CD4-positive, alpha-beta memory T cell (primary cell): ENCODE data around the gene SEZ6L. TPM values are rescaled to one million over a fixed set of nuclear protein-coding genes. Genes with fewer than 3 reads are reported as not detected.

Experiments
- CTCF ChIA-PET: fragments of 350-600 bp; sonication (Branson Sonifier 250); formaldehyde crosslinking; loops from one replicate; lab custom pipeline; 2021; ENCODE audit warnings: inconsistent platforms; ENCODE audit not compliant: partially characterized antibody; lab: Charles Lee
- POLR2A ChIA-PET: fragments of 350-600 bp; sonication (Branson Sonifier 250); formaldehyde crosslinking; loops from one replicate; lab custom pipeline; 2021; ENCODE audit not compliant: partially characterized antibody; lab: Charles Lee
- DNase-seq, 5 donors: peaks; one replicate each; pipeline versions ENCODE4 v3.0.0 to v3.0.0-alpha.2; 2020 to 2022; ENCODE audit warnings: mixed read lengths in 1 of 5
- H3K27ac ChIP-seq: one replicate; pipeline ENCODE4 v1.7.0; 2013; ENCODE audit warnings: low read depth, low read length
- H3K27me3 ChIP-seq: 2 replicates; pipeline ENCODE4 v1.7.0; 2013; ENCODE audit warnings: mild to moderate bottlenecking, low read length, moderate library complexity; ENCODE audit not compliant: insufficient read depth
- H3K36me3 ChIP-seq: 2 replicates; pipeline ENCODE4 v1.7.0; 2013; ENCODE audit warnings: mild to moderate bottlenecking, low read length, moderate library complexity; ENCODE audit not compliant: insufficient read depth
- H3K4me1 ChIP-seq: 2 replicates; pipeline ENCODE4 v1.7.0; 2013; ENCODE audit warnings: mild to moderate bottlenecking, low read length, moderate library complexity; ENCODE audit not compliant: insufficient read depth
- H3K4me3 ChIP-seq, 2 donors: one replicate each; pipeline ENCODE4 v1.7.0; 2013; ENCODE audit warnings: low read length in 2 of 2, mild to moderate bottlenecking in 1 of 2
- H3K9me3 ChIP-seq, 2 donors: one replicate each; pipeline ENCODE4 v1.7.0; 2013; ENCODE audit warnings: low read length in 2 of 2, control low read depth in 1 of 2; ENCODE audit not compliant: control insufficient read depth in 1 of 2
- H3K27ac Mint-ChIP-seq, 7 donors: one replicate each; pipeline ENCODE4 v1.8.0; 2020 to 2021; ENCODE audit warnings: mixed read lengths in 7 of 7, mild to moderate bottlenecking in 6 of 7, inconsistent platforms in 3 of 7, moderate library complexity in 3 of 7
- H3K27me3 Mint-ChIP-seq, 2 donors: one replicate each; pipeline ENCODE4 v1.8.0; 2020 to 2021; ENCODE audit warnings: mixed read lengths in 2 of 2
- H3K36me3 Mint-ChIP-seq, 2 donors: one replicate each; pipeline ENCODE4 v1.8.0; 2020 to 2021; ENCODE audit warnings: mixed read lengths in 2 of 2, inconsistent platforms in 1 of 2, mild to moderate bottlenecking in 1 of 2
- H3K4me1 Mint-ChIP-seq, 4 donors: one replicate each; pipeline ENCODE4 v1.8.0; 2020 to 2021; ENCODE audit warnings: mixed read lengths in 4 of 4, mild to moderate bottlenecking in 1 of 4
- H3K4me3 Mint-ChIP-seq, 8 donors: one replicate each; pipeline ENCODE4 v1.8.0; 2020 to 2021; ENCODE audit warnings: mixed read lengths in 8 of 8, mild to moderate bottlenecking in 7 of 8, moderate library complexity in 6 of 8, inconsistent platforms in 3 of 8
- H3K9me3 Mint-ChIP-seq, 8 donors: one replicate each; pipeline ENCODE4 v1.8.0; 2020 to 2021; ENCODE audit warnings: mixed read lengths in 8 of 8, mild to moderate bottlenecking in 5 of 8, inconsistent platforms in 3 of 8, moderate library complexity in 1 of 8
- intact Hi-C: fragments of 100-400 bp; cut with micrococcal nuclease; formaldehyde crosslinking; loops from one replicate; pipeline ENCODE4 v1.15.1; 2023
- polyA plus RNA-seq, 2 donors: library from polyadenylated mRNA; unstranded; fragments of 300-500 nt; fragmentation: Illumina TruSeq; gene quantifications; one replicate each; pipeline ENCODE4 v1.2.3, GENCODE V29; 2021
- total RNA-seq, 2 experiments: library from RNA; stranded (reverse); gene quantifications; one replicate each; pipeline ENCODE4 v1.2.3, GENCODE V29; 2021

Gene SEZ6L
- total and polyA plus RNA-seq, 4 experiments from 2014 or later: not detected

GRCh38 chr22:26313291-26313690, 144.0 kb downstream of the SEZ6L start:
- H3K9me3 Mint-ChIP-seq: peaks cover 0 to 3% (median 0%) of the 10 kb centered on the region in 8 donors

GRCh38 chr22:26314171-26314570, 144.9 kb downstream of the SEZ6L start:
- Mint-ChIP-seq H3K36me3 (no peaks in the 10 kb centered on the region), H3K27ac (no peak overlapping the region), H3K9me3 (no peaks in the 10 kb centered on the region), H3K4me3 (no peak overlapping the region), H3K4me1 (no peaks in the 10 kb centered on the region), H3K27me3 (peaks cover 5 to 23% of the 10 kb centered on the region in 2 donors)
- no peak for DNase-seq
- intact Hi-C loops: no loop called here
- no peaks in the 10 kb centered on the region for H3K27me3 ChIP-seq
- H3K27ac ChIP-seq: no peak overlapping the region
- no peaks in the 10 kb centered on the region for H3K36me3 ChIP-seq
- POLR2A ChIA-PET: no interaction called here
- no peaks in the 10 kb centered on the region for H3K9me3 ChIP-seq
- H3K4me3 ChIP-seq: no peak overlapping the region
- CTCF ChIA-PET: no interaction called here
- H3K4me1 ChIP-seq: no peaks in the 10 kb centered on the region

More at GRCh38 chr22:26313291-26313690, 144.0 kb downstream of the SEZ6L start:
- Mint-ChIP-seq H3K36me3 (no peaks in the 10 kb centered on the region), H3K27me3 (peaks cover 5 to 23% of the 10 kb centered on the region in 2 donors), H3K27ac (no peak overlapping the region), H3K4me3 (no peak overlapping the region), H3K4me1 (no peaks in the 10 kb centered on the region)
- no peak for DNase-seq
- ChIA-PET POLR2A (no interaction called here), CTCF (no interaction called here)
- no peaks in the 10 kb centered on the region for H3K27me3 ChIP-seq
- intact Hi-C loops: no loop called here
- no peaks in the 10 kb centered on the region for H3K9me3 ChIP-seq
- no peak overlapping the region for H3K27ac ChIP-seq
- H3K36me3 ChIP-seq: no peaks in the 10 kb centered on the region
- H3K4me3 ChIP-seq: no peak overlapping the region
- no peaks in the 10 kb centered on the region for H3K4me1 ChIP-seq

GRCh38 chr22:26314656-26315055, 145.4 kb downstream of the SEZ6L start:
- Mint-ChIP-seq H3K9me3 (no peaks in the 10 kb centered on the region), H3K4me1 (no peaks in the 10 kb centered on the region), H3K4me3 (no peak overlapping the region), H3K27ac (no peak overlapping the region), H3K36me3 (no peaks in the 10 kb centered on the region), H3K27me3 (peaks cover 7 to 23% of the 10 kb centered on the region in 2 donors)
- no peaks in the 10 kb centered on the region for H3K36me3 ChIP-seq
- intact Hi-C loops: no loop called here
- H3K4me1 ChIP-seq: no peaks in the 10 kb centered on the region
- CTCF ChIA-PET: no interaction called here
- no peaks in the 10 kb centered on the region for H3K27me3 ChIP-seq
- H3K4me3 ChIP-seq: no peak overlapping the region
- H3K9me3 ChIP-seq: no peaks in the 10 kb centered on the region
- DNase-seq: no peak
- H3K27ac ChIP-seq: no peak overlapping the region
- POLR2A ChIA-PET: no interaction called here

GRCh38 chr22:26316732-26317285, 147.5 kb downstream of the SEZ6L start:
- no peak overlapping the region for H3K4me3 ChIP-seq
- no peaks in the 10 kb centered on the region for H3K4me1 ChIP-seq
- H3K27me3 ChIP-seq: no peaks in the 10 kb centered on the region
- no peaks in the 10 kb centered on the region for H3K9me3 Mint-ChIP-seq
- intact Hi-C loops: no loop called here
- H3K36me3 ChIP-seq: no peaks in the 10 kb centered on the region
- H3K4me3 Mint-ChIP-seq: no peak overlapping the region
- H3K27ac Mint-ChIP-seq: no peak overlapping the region
- no peaks in the 10 kb centered on the region for H3K36me3 Mint-ChIP-seq
- H3K27me3 Mint-ChIP-seq: peaks cover 7 to 17% of the 10 kb centered on the region in 2 donors
- POLR2A ChIA-PET: no interaction called here
- H3K4me1 Mint-ChIP-seq: no peaks in the 10 kb centered on the region
- DNase-seq: no peak
- no peak overlapping the region for H3K27ac ChIP-seq
- CTCF ChIA-PET: no interaction called here
- H3K9me3 ChIP-seq: no peaks in the 10 kb centered on the region

GRCh38 chr22:26318975-26319374, 149.7 kb downstream of the SEZ6L start:
- no peak overlapping the region for H3K4me3 Mint-ChIP-seq
- H3K27ac ChIP-seq: no peak overlapping the region
- CTCF ChIA-PET: no interaction called here
- peaks cover 0 to 2% (median 0%) of the 10 kb centered on the region in 8 donors for H3K9me3 Mint-ChIP-seq
- H3K36me3 ChIP-seq: no peaks in the 10 kb centered on the region
- no peaks in the 10 kb centered on the region for H3K36me3 Mint-ChIP-seq
- POLR2A ChIA-PET: no interaction called here
- no peak for DNase-seq
- no peaks in the 10 kb centered on the region for H3K4me1 Mint-ChIP-seq
- no peaks in the 10 kb centered on the region for H3K27me3 ChIP-seq
- H3K27ac Mint-ChIP-seq: no peak overlapping the region
- peaks cover 6 to 21% of the 10 kb centered on the region in 2 donors for H3K27me3 Mint-ChIP-seq
- intact Hi-C loops: no loop called here
- no peaks in the 10 kb centered on the region for H3K9me3 ChIP-seq
- no peaks in the 10 kb centered on the region for H3K4me1 ChIP-seq
- no peak overlapping the region for H3K4me3 ChIP-seq

GRCh38 chr22:26320447-26320846, 151.2 kb downstream of the SEZ6L start:
- H3K4me3 Mint-ChIP-seq: no peak overlapping the region
- Histone ChIP-seq H3K27me3 (no peaks in the 10 kb centered on the region), H3K27ac (no peak overlapping the region), H3K9me3 (no peaks in the 10 kb centered on the region), H3K4me1 (no peaks in the 10 kb centered on the region), H3K4me3 (no peak overlapping the region), H3K36me3 (no peaks in the 10 kb centered on the region)
- intact Hi-C loops: no loop called here
- POLR2A ChIA-PET: no interaction called here
- H3K36me3 Mint-ChIP-seq: no peaks in the 10 kb centered on the region
- no peak for DNase-seq
- CTCF ChIA-PET: interaction anchor here (1.3 to 2.9 kb wide), 2 partner anchors 10 to 13 kb away, joined by 3 to 14 read pairs; no protein-coding TSS in a partner anchor
- H3K9me3 Mint-ChIP-seq: peaks cover 0 to 2% (median 0%) of the 10 kb centered on the region in 8 donors
- no peak overlapping the region for H3K27ac Mint-ChIP-seq
- H3K4me1 Mint-ChIP-seq: no peaks in the 10 kb centered on the region
- H3K27me3 Mint-ChIP-seq: peaks cover 4 to 34% of the 10 kb centered on the region in 2 donors

GRCh38 chr22:26321469-26321913, 152.2 kb downstream of the SEZ6L start:
- intact Hi-C loops: no loop called here
- Histone ChIP-seq H3K4me3 (no peak overlapping the region), H3K27ac (no peak overlapping the region), H3K27me3 (no peaks in the 10 kb centered on the region), H3K9me3 (no peaks in the 10 kb centered on the region), H3K4me1 (no peaks in the 10 kb centered on the region), H3K36me3 (no peaks in the 10 kb centered on the region)
- Mint-ChIP-seq H3K9me3 (peaks cover 0 to 2% (median 0%) of the 10 kb centered on the region in 8 donors), H3K4me1 (no peaks in the 10 kb centered on the region), H3K4me3 (no peak overlapping the region), H3K27ac (no peak overlapping the region), H3K36me3 (no peaks in the 10 kb centered on the region), H3K27me3 (peaks cover 3 to 27% of the 10 kb centered on the region in 2 donors)
- DNase-seq: no peak
- POLR2A ChIA-PET: no interaction called here
- CTCF ChIA-PET: interaction anchor here (1.3 to 2.9 kb wide), 2 partner anchors 9 to 12 kb away, joined by 3 to 14 read pairs; no protein-coding TSS in a partner anchor
